Stomach (tissue), 9 donors: Measurements from ENCODE around the gene GAS6. TPM values are rescaled to one million over a fixed set of nuclear protein-coding genes. Genes with fewer than 3 reads are reported as not detected.

Source experiments
- DNase-seq, 2 donors: peaks; one replicate each; pipeline versions ENCODE4 v3.0.0 to v3.0.0-alpha.2; 2013 to 2019
- H3K27ac ChIP-seq, 5 donors: fragments of 200-600 bp in 4 of 5; sonication (generic) in 4 of 5; one replicate each; pipeline ENCODE4 v1.5.1; 2013 to 2019; ENCODE audit warnings: mild to moderate bottlenecking in 1 of 5, moderate library complexity in 1 of 5
- H3K27me3 ChIP-seq, 3 donors: fragments of 200-600 bp; sonication (generic); one replicate each; pipeline ENCODE4 v1.5.1; 2017 to 2019; ENCODE audit warnings: mixed run types in 1 of 3
- H3K36me3 ChIP-seq, 4 donors: fragments of 200-600 bp; sonication (generic); 1 replicate in 3 of 4; 2 replicates in 1 of 4; pipeline ENCODE4 v1.5.1; 2016 to 2019
- H3K4me1 ChIP-seq, 4 donors: fragments of 200-600 bp; sonication (generic); one replicate each; pipeline ENCODE4 v1.5.1; 2016 to 2019
- H3K4me3 ChIP-seq, 4 donors: fragments of 200-600 bp; sonication (generic) in 3 of 4; one replicate each; pipeline ENCODE4 v1.5.1; 2016 to 2019; ENCODE audit warnings: mild to moderate bottlenecking in 1 of 4
- H3K9me3 ChIP-seq, 4 donors: fragments of 200-600 bp; sonication (generic); one replicate each; pipeline ENCODE4 v1.5.1; 2016 to 2019
- EP300 ChIP-seq: sonication (generic); formaldehyde crosslinking; IDR thresholded peaks from one replicate; pipeline ENCODE4 v1.6.1; 2017; ENCODE audit warnings: antibody characterized with exemption
- POLR2A ChIP-seq, 4 donors: fragments of 450-650 bp; IDR thresholded peaks; one replicate each; pipeline ENCODE4 v1.6.1; 2016; ENCODE audit warnings: antibody characterized with exemption in 4 of 4, control low read depth in 2 of 4, mild to moderate bottlenecking in 1 of 4, moderate library complexity in 1 of 4
- POLR2AphosphoS5 ChIP-seq, 3 donors: sonication (generic); formaldehyde crosslinking; IDR thresholded peaks; one replicate each; pipeline ENCODE4 v1.6.1; 2016; ENCODE audit warnings: antibody characterized with exemption in 3 of 3
- WGBS, 5 donors: extraction: QIAGEN DNeasy Blood & Tissue Kit in 3 of 5; methylation state at CpG; one replicate each; pipeline versions ENCODE4 v1.1.5 to v1.1.7; 2013 to 2018; 5-methylcytosine and 5-hydroxymethylcytosine counted together
- intact Hi-C: fragments of 100-400 bp; cut with DNase I; formaldehyde crosslinking; loops from one replicate; pipeline ENCODE4 v1.15.1; 2023; ENCODE audit warnings: low total_unique reads
- polyA plus RNA-seq, 3 donors: library from polyadenylated mRNA; stranded (reverse); fragments of 200-250 nt; gene quantifications; one replicate each; pipeline ENCODE4 v1.2.3, GENCODE V29; 2013
- total RNA-seq, 5 donors: library from RNA; depleted of rRNA; stranded (reverse); fragments of >200 nt; gene quantifications; one replicate each; pipeline versions ENCODE4 v1.1.0 to v1.2.3, GENCODE V29; 2014 to 2016
- TF ChIP-seq, protein P1 (sequence below), 7 experiments: fragments of 450-650 bp in 4 of 7; fragments of 200-600 bp in 3 of 7; sonication (generic) in 3 of 7; IDR thresholded peaks; one replicate each; pipeline ENCODE4 v1.5.1; 2016 to 2019; ENCODE audit warnings: antibody characterized with exemption in 7 of 7, control low read depth in 2 of 7, mild to moderate bottlenecking in 1 of 7
- donor health status: healthy with polysubstance abuse.
- donor health status: Bipolar disorder and iron deficiency.
- donor health status: healthy.

GAS6 gene
- total and polyA plus RNA-seq, 8 donors: 31.4 to 409 (median 92.9) TPM

GRCh38 chr13:113820813-113821651 is 42.8 kb downstream of the GAS6 start:
- Histone ChIP-seq H3K4me3 (peak overlapping the region; percentile 3 to 24 (median 21)), H3K9me3 (no peaks in the 10 kb centered on the region), H3K4me1 (peaks cover 18 to 52% (median 39%) of the 10 kb centered on the region in 4 donors), H3K36me3 (peaks cover 14 to 60% (median 45%) of the 10 kb centered on the region in 4 donors), H3K27me3 (no peaks in the 10 kb centered on the region), H3K27ac (peak overlapping the region; percentile 54 to 86 (median 81))
- intact Hi-C loops: no loop called here
- DNase-seq: peak in 1 of 2 donors; percentile 87
- TF ChIP-seq, protein P1, sequence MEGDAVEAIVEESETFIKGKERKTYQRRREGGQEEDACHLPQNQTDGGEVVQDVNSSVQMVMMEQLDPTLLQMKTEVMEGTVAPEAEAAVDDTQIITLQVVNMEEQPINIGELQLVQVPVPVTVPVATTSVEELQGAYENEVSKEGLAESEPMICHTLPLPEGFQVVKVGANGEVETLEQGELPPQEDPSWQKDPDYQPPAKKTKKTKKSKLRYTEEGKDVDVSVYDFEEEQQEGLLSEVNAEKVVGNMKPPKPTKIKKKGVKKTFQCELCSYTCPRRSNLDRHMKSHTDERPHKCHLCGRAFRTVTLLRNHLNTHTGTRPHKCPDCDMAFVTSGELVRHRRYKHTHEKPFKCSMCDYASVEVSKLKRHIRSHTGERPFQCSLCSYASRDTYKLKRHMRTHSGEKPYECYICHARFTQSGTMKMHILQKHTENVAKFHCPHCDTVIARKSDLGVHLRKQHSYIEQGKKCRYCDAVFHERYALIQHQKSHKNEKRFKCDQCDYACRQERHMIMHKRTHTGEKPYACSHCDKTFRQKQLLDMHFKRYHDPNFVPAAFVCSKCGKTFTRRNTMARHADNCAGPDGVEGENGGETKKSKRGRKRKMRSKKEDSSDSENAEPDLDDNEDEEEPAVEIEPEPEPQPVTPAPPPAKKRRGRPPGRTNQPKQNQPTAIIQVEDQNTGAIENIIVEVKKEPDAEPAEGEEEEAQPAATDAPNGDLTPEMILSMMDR (IDR thresholded peaks at IDR 0.05): no peak
- TF ChIP-seq EP300 (peak; percentile 17), POLR2AphosphoS5 (IDR thresholded peaks at IDR 0.05) (peak; percentile 47 to 83 (median 55))
- WGBS, 5 donors: 51 to 70% (median 59%) methylated on average over 47 to 54 of the region's 54 CpGs

GRCh38 chr13:113819731-113820715 is 43.9 kb downstream of the GAS6 start:
- no peaks in the 10 kb centered on the region for H3K27me3 ChIP-seq
- peak overlapping the region in 3 of 4 donors; percentile 3 to 24 (median 18) for H3K4me3 ChIP-seq
- DNase-seq: no peak
- WGBS, 5 donors: 79 to 85% (median 82%) methylated on average over 34 to 52 of the region's 52 CpGs
- TF ChIP-seq POLR2AphosphoS5 (IDR thresholded peaks at IDR 0.05) (no peak), POLR2A (IDR thresholded peaks at IDR 0.05) (no peak), EP300 (no peak)
- TF ChIP-seq, protein P1 (IDR thresholded peaks at IDR 0.05): no peak
- H3K27ac ChIP-seq: peak overlapping the region; percentile 54 to 86 (median 81)
- peaks cover 9 to 50% (median 35%) of the 10 kb centered on the region in 4 donors for H3K36me3 ChIP-seq
- H3K4me1 ChIP-seq: peaks cover 18 to 58% (median 43%) of the 10 kb centered on the region in 4 donors
- no peaks in the 10 kb centered on the region for H3K9me3 ChIP-seq
- intact Hi-C loops: loop anchor here (10.0 kb wide), 2 partner anchors 85 to 125 kb away; no protein-coding TSS in a partner anchor

DNA sequence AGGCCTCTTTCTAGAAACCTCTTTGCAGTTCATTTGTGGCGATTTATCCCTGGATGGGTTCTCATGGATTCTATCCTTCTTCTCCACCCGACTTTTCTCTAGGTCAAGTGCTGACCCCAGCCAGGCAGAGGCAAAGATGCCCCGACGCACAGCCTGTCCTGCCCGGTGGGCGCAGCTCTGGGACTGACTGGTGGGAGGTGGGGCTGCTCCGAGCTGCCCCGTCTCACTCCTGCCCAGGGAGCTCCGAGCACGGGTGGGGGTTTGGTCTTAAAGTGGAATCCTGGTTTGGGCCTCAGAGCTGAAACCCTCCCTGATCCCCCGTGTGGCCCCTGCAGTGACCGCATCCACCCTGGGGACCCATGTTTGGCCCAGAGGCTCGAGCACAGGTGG is 44.5 kb downstream of the GAS6 start:
- H3K27me3 ChIP-seq: no peaks in the 10 kb centered on the region
- no peak for DNase-seq
- intact Hi-C loops: loop anchor here (10.0 kb wide), 2 partner anchors 85 to 125 kb away; no protein-coding TSS in a partner anchor
- H3K27ac ChIP-seq: peak overlapping the region in 2 of 5 donors; percentile 81 to 86
- H3K4me3 ChIP-seq: no peak overlapping the region
- H3K36me3 ChIP-seq: peaks cover 9 to 45% (median 32%) of the 10 kb centered on the region in 4 donors
- WGBS, 5 donors: 76 to 90% (median 84%) methylated on average over 12 to 13 of the region's 13 CpGs
- no peaks in the 10 kb centered on the region for H3K9me3 ChIP-seq
- TF ChIP-seq EP300: no peak
- TF ChIP-seq POLR2AphosphoS5 (IDR thresholded peaks at IDR 0.05): no peak
- no peak for TF ChIP-seq POLR2A (IDR thresholded peaks at IDR 0.05)
- H3K4me1 ChIP-seq: peaks cover 18 to 58% (median 43%) of the 10 kb centered on the region in 4 donors

DNA sequence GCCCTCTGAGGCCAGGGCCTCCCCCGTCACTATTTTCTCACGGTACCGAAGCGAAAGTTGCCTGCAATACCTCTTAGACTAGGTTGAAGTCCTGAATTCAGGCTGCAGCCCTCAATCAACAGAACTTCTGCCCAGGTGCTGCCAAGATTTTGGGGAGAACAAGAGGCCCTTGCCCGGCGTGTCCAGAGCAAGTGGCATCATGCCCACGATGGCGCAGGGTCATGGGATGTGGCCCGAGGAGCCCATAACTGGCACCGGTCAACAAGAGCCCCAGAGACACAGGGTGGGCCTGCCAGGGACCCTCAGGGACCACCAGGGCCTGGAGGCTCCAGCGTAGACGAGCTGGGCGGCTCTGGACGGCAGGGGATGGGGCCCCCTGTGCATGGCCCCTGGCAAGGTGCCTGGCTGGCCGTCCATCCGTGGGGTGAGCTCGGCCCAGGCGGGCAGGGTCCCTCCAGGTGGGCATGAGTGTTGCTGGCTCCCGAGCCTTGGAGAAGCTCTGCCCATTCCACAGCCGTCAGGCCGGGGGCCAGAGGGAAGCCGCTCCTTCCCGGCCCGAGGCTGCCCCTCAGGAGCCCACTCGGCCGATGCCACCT is 45.1 kb downstream of the GAS6 start:
- 78 to 93% (median 83%) methylated on average over 17 to 26 of the region's 26 CpGs for WGBS, 5 donors
- TF ChIP-seq POLR2AphosphoS5 (IDR thresholded peaks at IDR 0.05): no peak
- TF ChIP-seq, protein P1 (IDR thresholded peaks at IDR 0.05): no peak
- no peak for TF ChIP-seq EP300
- TF ChIP-seq POLR2A (IDR thresholded peaks at IDR 0.05): no peak
- H3K9me3 ChIP-seq: no peaks in the 10 kb centered on the region
- intact Hi-C loops: loop anchor here (10.0 kb wide), 2 partner anchors 86 to 126 kb away; no protein-coding TSS in a partner anchor
- peaks cover 18 to 58% (median 43%) of the 10 kb centered on the region in 4 donors for H3K4me1 ChIP-seq
- peaks cover 9 to 40% (median 30%) of the 10 kb centered on the region in 4 donors for H3K36me3 ChIP-seq
- no peak for DNase-seq
- peak overlapping the region in 1 of 5 donors; percentile 86 for H3K27ac ChIP-seq
- H3K27me3 ChIP-seq: peaks cover 0 to 3% (median 0%) of the 10 kb centered on the region in 3 donors
- no peak overlapping the region for H3K4me3 ChIP-seq
